Esophagus squamous epithelium (tissue), 4 donors: ENCODE data around the gene CDC25B.

Experiments used
- CTCF ChIP-seq, 6 experiments: fragments of 450-650 bp in 4 of 6; fragments of 200-600 bp in 2 of 6; sonication (generic) in 2 of 6; IDR thresholded peaks; one replicate each; pipeline ENCODE4 v1.5.1; 2016 to 2019; ENCODE audit warnings: antibody characterized with exemption in 6 of 6, mild to moderate bottlenecking in 4 of 6, moderate library complexity in 4 of 6
- POLR2A ChIP-seq, 4 donors: fragments of 450-650 bp; IDR thresholded peaks; one replicate each; pipeline ENCODE4 v1.6.1; 2017; ENCODE audit warnings: antibody characterized with exemption in 4 of 4, mild to moderate bottlenecking in 4 of 4, moderate library complexity in 3 of 4

GRCh38 chr20:3777716-3778629 is 18.1 kb upstream of the CDC25B start:
- peak in 3 of 6 experiments; percentile 6 to 23 (median 8) for TF ChIP-seq CTCF (IDR thresholded peaks at IDR 0.05)
- no peak for TF ChIP-seq POLR2A (IDR thresholded peaks at IDR 0.05)
